ENCODE data around the gene DNPEP. TPM values are rescaled to one million over a fixed set of nuclear protein-coding genes. Genes with fewer than 3 reads are reported as not detected.

Gene DNPEP
- total RNA-seq, 1 experiment from 2014 or later: 81.3 TPM

DNA sequence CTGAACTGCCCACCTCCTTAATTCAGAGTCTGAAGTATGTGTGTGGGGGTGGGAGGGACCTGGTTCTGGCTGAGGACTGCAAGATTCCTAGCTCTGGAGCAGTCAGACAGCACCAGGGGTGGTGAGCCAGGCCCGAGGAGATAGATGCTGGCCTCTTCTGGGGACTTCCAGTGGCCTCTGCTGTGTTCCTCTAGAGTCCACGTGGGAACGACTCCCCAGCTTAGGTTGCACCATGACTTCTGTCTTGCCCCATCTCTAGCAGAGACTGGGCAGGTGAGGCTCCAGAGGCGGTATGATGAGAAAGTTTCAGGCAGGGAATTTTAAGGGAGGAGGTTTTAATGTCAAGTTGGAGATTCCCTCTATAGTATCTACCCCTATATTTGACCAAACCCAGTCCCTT lies 33.1 kb downstream of the DNPEP start:
- Mint-ChIP-seq H3K4me1 (ENCODE audit: insufficient read depth, unreplicated experiment) (no peaks in the 10 kb centered on the region), H3K27me3 (ENCODE audit: insufficient read depth, unreplicated experiment) (peaks cover 49% of the 10 kb centered on the region), H3K36me3 (ENCODE audit: insufficient read depth, unreplicated experiment) (no peaks in the 10 kb centered on the region), H3K4me3 (ENCODE audit: unreplicated experiment) (no peak overlapping the region), H3K27ac (ENCODE audit: low read depth, unreplicated experiment) (no peak overlapping the region), H3K9me3 (ENCODE audit: unreplicated experiment) (no peaks in the 10 kb centered on the region)
- ChIA-PET POLR2A (no interaction called here), CTCF (interaction anchor here (0.5 to 1.1 kb wide), 2 partner anchors 10 to 59 kb away, joined by 3 read pairs; no protein-coding TSS in a partner anchor)
- BruUV-seq (replicated peaks): no TSS peak
- no peak for DNase-seq (ENCODE audit: unreplicated experiment)
- TF ChIP-seq, protein P1, sequence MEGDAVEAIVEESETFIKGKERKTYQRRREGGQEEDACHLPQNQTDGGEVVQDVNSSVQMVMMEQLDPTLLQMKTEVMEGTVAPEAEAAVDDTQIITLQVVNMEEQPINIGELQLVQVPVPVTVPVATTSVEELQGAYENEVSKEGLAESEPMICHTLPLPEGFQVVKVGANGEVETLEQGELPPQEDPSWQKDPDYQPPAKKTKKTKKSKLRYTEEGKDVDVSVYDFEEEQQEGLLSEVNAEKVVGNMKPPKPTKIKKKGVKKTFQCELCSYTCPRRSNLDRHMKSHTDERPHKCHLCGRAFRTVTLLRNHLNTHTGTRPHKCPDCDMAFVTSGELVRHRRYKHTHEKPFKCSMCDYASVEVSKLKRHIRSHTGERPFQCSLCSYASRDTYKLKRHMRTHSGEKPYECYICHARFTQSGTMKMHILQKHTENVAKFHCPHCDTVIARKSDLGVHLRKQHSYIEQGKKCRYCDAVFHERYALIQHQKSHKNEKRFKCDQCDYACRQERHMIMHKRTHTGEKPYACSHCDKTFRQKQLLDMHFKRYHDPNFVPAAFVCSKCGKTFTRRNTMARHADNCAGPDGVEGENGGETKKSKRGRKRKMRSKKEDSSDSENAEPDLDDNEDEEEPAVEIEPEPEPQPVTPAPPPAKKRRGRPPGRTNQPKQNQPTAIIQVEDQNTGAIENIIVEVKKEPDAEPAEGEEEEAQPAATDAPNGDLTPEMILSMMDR (IDR thresholded peaks at IDR 0.05; ENCODE audit: unreplicated experiment): no peak
- intact Hi-C loops (cut with micrococcal nuclease): no loop called here

DNA sequence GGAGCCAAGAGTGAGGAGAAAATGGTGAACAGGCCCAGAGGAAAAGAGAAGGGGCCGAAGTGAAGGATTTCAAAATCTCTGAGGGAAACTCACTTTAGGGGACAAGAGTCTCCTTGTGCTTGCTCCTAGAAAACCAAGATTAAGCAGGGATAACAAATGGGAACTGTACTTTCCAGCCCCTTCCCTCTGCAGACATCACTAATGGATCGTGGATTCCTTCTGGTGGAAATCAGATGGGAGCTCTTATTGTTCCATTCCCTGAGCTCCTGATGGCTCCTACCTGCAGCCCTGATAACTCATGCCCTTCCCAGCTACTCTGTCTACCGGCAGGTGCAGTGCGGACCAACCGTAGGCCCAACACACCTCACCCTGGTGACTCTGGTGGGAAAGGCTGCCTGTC lies 34.6 kb downstream of the DNPEP start:
- Mint-ChIP-seq H3K9me3 (ENCODE audit: unreplicated experiment) (no peaks in the 10 kb centered on the region), H3K4me1 (ENCODE audit: insufficient read depth, unreplicated experiment) (no peaks in the 10 kb centered on the region), H3K36me3 (ENCODE audit: insufficient read depth, unreplicated experiment) (no peaks in the 10 kb centered on the region), H3K4me3 (ENCODE audit: unreplicated experiment) (no peak overlapping the region), H3K27me3 (ENCODE audit: insufficient read depth, unreplicated experiment) (peaks cover 46% of the 10 kb centered on the region), H3K27ac (ENCODE audit: low read depth, unreplicated experiment) (no peak overlapping the region)
- no TSS peak for BruUV-seq (replicated peaks)
- ChIA-PET POLR2A (no interaction called here), CTCF (interaction anchor here (0.6 to 1.9 kb wide), 8 partner anchors 8 to 75 kb away, joined by 3 to 6 read pairs (median 3); no protein-coding TSS in a partner anchor)
- DNase-seq (ENCODE audit: unreplicated experiment): no peak
- TF ChIP-seq, protein P1 (IDR thresholded peaks at IDR 0.05; ENCODE audit: unreplicated experiment): no peak
- intact Hi-C loops (cut with micrococcal nuclease): no loop called here

DNA sequence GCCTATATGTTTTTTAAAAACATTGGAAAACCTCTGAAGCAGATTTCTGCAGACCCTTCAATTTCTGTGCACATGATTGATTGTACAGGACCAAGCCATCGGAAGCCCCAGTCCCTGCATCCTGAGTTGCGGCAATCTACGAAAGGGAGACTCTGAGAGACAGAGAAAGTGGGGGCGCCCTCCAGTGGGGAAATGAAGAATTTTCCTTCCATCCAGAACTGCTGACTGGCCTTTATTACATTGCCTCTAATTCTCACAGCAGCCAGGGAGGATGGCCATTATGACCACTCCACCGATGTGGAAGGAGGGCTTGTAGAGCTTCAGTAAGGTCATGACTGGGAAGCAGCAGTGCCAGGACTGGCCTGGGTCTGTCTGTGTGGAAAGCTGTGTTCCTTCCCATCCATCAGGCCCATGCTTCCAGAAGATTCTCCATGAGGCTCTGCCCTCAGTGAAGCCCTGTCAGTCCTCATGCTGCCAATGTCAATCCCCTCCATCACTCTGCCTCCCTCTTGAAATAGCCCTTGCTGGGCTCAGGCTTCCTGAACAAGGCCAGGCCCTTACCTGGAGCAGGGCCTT lies 35.2 kb downstream of the DNPEP start:
- Mint-ChIP-seq H3K4me3 (ENCODE audit: unreplicated experiment) (no peak overlapping the region), H3K9me3 (ENCODE audit: unreplicated experiment) (no peaks in the 10 kb centered on the region), H3K4me1 (ENCODE audit: insufficient read depth, unreplicated experiment) (no peaks in the 10 kb centered on the region), H3K27me3 (ENCODE audit: insufficient read depth, unreplicated experiment) (peaks cover 44% of the 10 kb centered on the region), H3K36me3 (ENCODE audit: insufficient read depth, unreplicated experiment) (no peaks in the 10 kb centered on the region), H3K27ac (ENCODE audit: low read depth, unreplicated experiment) (no peak overlapping the region)
- intact Hi-C loops (cut with micrococcal nuclease): loop anchor here (1.0 kb wide), 1 partner anchor 192 kb away; the partner anchor contains the start of gene NHEJ1
- TF ChIP-seq, protein P1 (IDR thresholded peaks at IDR 0.05; ENCODE audit: unreplicated experiment): peak; percentile 67
- POLR2A ChIA-PET: no interaction called here
- CTCF ChIA-PET: interaction anchor here (0.7 to 1.9 kb wide), 7 partner anchors 8 to 601 kb away, joined by 3 to 6 read pairs (median 3); no protein-coding TSS in a partner anchor
- peak; percentile 72 for DNase-seq (ENCODE audit: unreplicated experiment)
- BruUV-seq (replicated peaks): no TSS peak

DNA sequence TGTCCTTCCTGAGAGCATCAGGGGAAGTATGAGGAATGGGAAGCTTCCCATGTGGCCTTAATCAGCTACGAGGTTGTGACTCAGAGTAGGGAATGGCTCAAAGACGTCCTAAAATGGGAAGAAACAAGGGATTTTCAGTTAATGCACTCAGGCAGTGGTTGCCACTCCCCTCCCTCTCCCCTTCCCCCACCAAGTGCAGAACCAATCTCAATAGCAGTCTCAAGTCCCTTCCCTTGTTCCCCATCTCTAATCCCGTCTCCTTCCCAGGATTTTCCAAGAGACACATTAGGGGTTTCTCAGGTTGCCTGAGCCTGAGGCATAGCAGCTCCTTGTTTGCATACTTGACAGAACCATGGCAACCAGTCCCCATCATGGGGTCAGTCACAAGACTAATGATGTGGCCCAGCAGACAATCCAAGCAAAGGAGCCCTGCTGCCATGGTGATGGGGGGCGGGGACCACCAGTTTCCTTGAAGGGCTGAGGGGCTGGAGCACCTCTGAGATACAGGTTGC lies 36.9 kb downstream of the DNPEP start:
- Mint-ChIP-seq H3K36me3 (ENCODE audit: insufficient read depth, unreplicated experiment) (no peaks in the 10 kb centered on the region), H3K4me3 (ENCODE audit: unreplicated experiment) (no peak overlapping the region), H3K27me3 (ENCODE audit: insufficient read depth, unreplicated experiment) (peaks cover 32% of the 10 kb centered on the region), H3K27ac (ENCODE audit: low read depth, unreplicated experiment) (no peak overlapping the region), H3K4me1 (ENCODE audit: insufficient read depth, unreplicated experiment) (no peaks in the 10 kb centered on the region), H3K9me3 (ENCODE audit: unreplicated experiment) (no peaks in the 10 kb centered on the region)
- TF ChIP-seq, protein P1 (IDR thresholded peaks at IDR 0.05; ENCODE audit: unreplicated experiment): no peak
- BruUV-seq (replicated peaks): no TSS peak
- CTCF ChIA-PET: interaction anchor here (0.6 to 2.7 kb wide), 7 partner anchors 8 to 186 kb away, joined by 3 to 6 read pairs (median 4); no protein-coding TSS in a partner anchor
- POLR2A ChIA-PET: no interaction called here
- intact Hi-C loops (cut with micrococcal nuclease): no loop called here
- no peak for DNase-seq (ENCODE audit: unreplicated experiment)

Measured in MCF 10A (cell line).